Neuronal stem cell (in vitro differentiated cells): ENCODE measurements around the gene HMGN3.

Experiments used
- DNase-seq: peaks from one replicate; pipeline ENCODE4 v3.0.0-alpha.2; 2013; ENCODE audit warnings: low spot score
- H2AFZ ChIP-seq: one replicate; pipeline ENCODE4 v1.6.1; 2013; ENCODE audit warnings: mild to moderate bottlenecking, low read length, inconsistent platforms
- H2AK5ac ChIP-seq: 2 replicates; pipeline ENCODE4 v1.6.1; 2013; ENCODE audit warnings: low read depth, mild to moderate bottlenecking, inconsistent platforms, low read length, moderate library complexity, mixed read lengths
- H2BK120ac ChIP-seq: 2 replicates; pipeline ENCODE4 v1.6.1; 2013; ENCODE audit warnings: low read depth, mild to moderate bottlenecking, inconsistent platforms, low read length, moderate library complexity, mixed read lengths
- H2BK12ac ChIP-seq: one replicate; pipeline ENCODE4 v1.6.1; 2013; ENCODE audit warnings: low read length, inconsistent platforms
- H2BK15ac ChIP-seq: 2 replicates; pipeline ENCODE4 v1.6.1; 2013; ENCODE audit warnings: mild to moderate bottlenecking, low read length, inconsistent platforms, mixed read lengths
- H2BK5ac ChIP-seq: one replicate; pipeline ENCODE4 v1.6.1; 2013; ENCODE audit warnings: inconsistent platforms, mild to moderate bottlenecking, low read length, moderate library complexity
- H3K14ac ChIP-seq: one replicate; pipeline ENCODE4 v1.6.1; 2013; ENCODE audit warnings: low read length, inconsistent platforms
- H3K18ac ChIP-seq: 2 replicates; pipeline ENCODE4 v1.6.1; 2013; ENCODE audit warnings: low read length, inconsistent platforms
- H3K23ac ChIP-seq: 2 replicates; pipeline ENCODE4 v1.6.1; 2013; ENCODE audit warnings: low read depth, mild to moderate bottlenecking, mixed read lengths, low read length, inconsistent platforms; ENCODE audit not compliant: poor library complexity
- H3K27ac ChIP-seq: replicated peaks from 3 replicates; pipeline ENCODE4 v1.5.1; 2013; ENCODE audit warnings: low read length, inconsistent platforms
- H3K27me3 ChIP-seq, 3 experiments: 2 replicates each; pipeline ENCODE4 v1.6.1; 2013; ENCODE audit warnings: low read length in 3 of 3, mild to moderate bottlenecking in 2 of 3, inconsistent platforms in 1 of 3, low read depth in 1 of 3, mixed read lengths in 1 of 3, moderate library complexity in 1 of 3; ENCODE audit not compliant: control insufficient read depth in 3 of 3, insufficient read depth in 3 of 3
- H3K36me3 ChIP-seq, 2 donors: replicated peaks in 1 of 2; 2 replicates each; pipeline ENCODE4 v1.6.1; 2013; ENCODE audit warnings: low read length in 2 of 2; ENCODE audit not compliant: control insufficient read depth in 2 of 2, insufficient read depth in 2 of 2
- H3K4ac ChIP-seq: 2 replicates; pipeline ENCODE4 v1.6.1; 2013; ENCODE audit warnings: inconsistent platforms, mild to moderate bottlenecking, low read length, moderate library complexity
- H3K4me1 ChIP-seq, 2 donors: 1 replicate in 1 of 2; 2 replicates in 1 of 2; pipeline ENCODE4 v1.6.1; 2013; ENCODE audit warnings: low read length in 2 of 2, low read depth in 1 of 2; ENCODE audit not compliant: control insufficient read depth in 2 of 2, insufficient read depth in 1 of 2
- H3K4me2 ChIP-seq: one replicate; pipeline ENCODE4 v1.6.1; 2013; ENCODE audit warnings: mild to moderate bottlenecking, low read length, inconsistent platforms; ENCODE audit not compliant: insufficient read depth, poor library complexity, severe bottlenecking
- H3K4me3 ChIP-seq, 2 donors: 2 replicates each; pipeline ENCODE4 v1.5.1; 2013; ENCODE audit warnings: low read length in 2 of 2, mild to moderate bottlenecking in 2 of 2, inconsistent platforms in 1 of 2, moderate library complexity in 1 of 2
- H3K79me1 ChIP-seq: one replicate; pipeline ENCODE4 v1.6.1; 2013; ENCODE audit warnings: low read depth, mild to moderate bottlenecking, inconsistent platforms, low read length, moderate library complexity
- H3K9ac ChIP-seq: one replicate; pipeline ENCODE4 v1.6.1; 2013; ENCODE audit warnings: mild to moderate bottlenecking, low read depth, low read length, inconsistent platforms; ENCODE audit not compliant: poor library complexity
- H3K9me3 ChIP-seq, 2 donors: replicated peaks in 1 of 2; 2 replicates each; pipeline versions ENCODE3 to v1.6.1; 2013; ENCODE audit warnings: low read length in 2 of 2, mild to moderate bottlenecking in 2 of 2, inconsistent platforms in 1 of 2, low read depth in 1 of 2, mixed read lengths in 1 of 2, moderate library complexity in 1 of 2; ENCODE audit not compliant: control insufficient read depth in 2 of 2, insufficient read depth in 1 of 2
- H4K8ac ChIP-seq: one replicate; pipeline ENCODE4 v1.6.1; 2013; ENCODE audit warnings: low read depth, mild to moderate bottlenecking, inconsistent platforms, low read length, moderate library complexity
- H4K91ac ChIP-seq: one replicate; pipeline ENCODE4 v1.6.1; 2013; ENCODE audit warnings: low read length, low read depth, mild to moderate bottlenecking, inconsistent platforms; ENCODE audit not compliant: poor library complexity
- WGBS, 2 donors: extraction: QIAGEN DNeasy Blood & Tissue Kit; methylation state at CpG; one replicate each; pipeline ENCODE4 v1.1.7; 2013; ENCODE audit warnings: missing lambda C conversion rate in 2 of 2, mixed read lengths in 1 of 2; ENCODE audit not compliant: insufficient read length in 2 of 2, insufficient replicate concordance in 1 of 2; ENCODE audit errors: extremely low coverage in 2 of 2; 5-methylcytosine and 5-hydroxymethylcytosine counted together

HMGN3 gene

GRCh38 chr6:79267128-79267527 is 32.6 kb upstream of the HMGN3 start:
- no peaks in the 10 kb centered on the region for H3K9me3 ChIP-seq
- no peak overlapping the region for H3K18ac ChIP-seq
- H2BK5ac ChIP-seq, result no peak overlapping the region
- H3K4me1 ChIP-seq, result peaks cover 0 to 2% of the 10 kb centered on the region in 2 donors
- no peak overlapping the region for H2BK15ac ChIP-seq
- no peak for DNase-seq
- H3K27me3 ChIP-seq, result no peaks in the 10 kb centered on the region
- no peak overlapping the region for H3K23ac ChIP-seq
- no peak overlapping the region for H2BK120ac ChIP-seq
- H3K79me1 ChIP-seq, result no peaks in the 10 kb centered on the region
- H3K9ac ChIP-seq, result no peak overlapping the region
- no peak overlapping the region for H3K4ac ChIP-seq
- no peak overlapping the region for H2AFZ ChIP-seq
- no peak overlapping the region for H3K14ac ChIP-seq
- no peak overlapping the region for H2BK12ac ChIP-seq
- no peaks in the 10 kb centered on the region for H3K36me3 ChIP-seq
- no peak overlapping the region for H4K8ac ChIP-seq
- no peak overlapping the region for H2AK5ac ChIP-seq
- no peak overlapping the region for H4K91ac ChIP-seq
- H3K4me3 ChIP-seq, result no peak overlapping the region
- no peak overlapping the region for H3K4me2 ChIP-seq
- WGBS, 2 donors, result no CpG with 5 or more reads among the region's 1 CpG
- no peak overlapping the region for H3K27ac ChIP-seq

- H3K4me1 ChIP-seq, result peaks cover 0 to 9% of the 10 kb centered on the region in 2 donors
- H3K9me3 ChIP-seq, result no peaks in the 10 kb centered on the region
- no peak overlapping the region for H2BK15ac ChIP-seq
- no peak overlapping the region for H3K27ac ChIP-seq
- no peak overlapping the region for H3K23ac ChIP-seq
- no peaks in the 10 kb centered on the region for H3K36me3 ChIP-seq
- no peak overlapping the region for H3K9ac ChIP-seq
- H2AFZ ChIP-seq, result no peak overlapping the region
- H3K4ac ChIP-seq, result no peak overlapping the region
- no peak overlapping the region for H3K4me2 ChIP-seq
- no peak overlapping the region for H3K18ac ChIP-seq
- H3K27me3 ChIP-seq, result no peaks in the 10 kb centered on the region
- H2BK12ac ChIP-seq, result no peak overlapping the region
- H3K79me1 ChIP-seq, result no peaks in the 10 kb centered on the region
- no peak overlapping the region for H3K4me3 ChIP-seq
- no peak for DNase-seq
- H3K14ac ChIP-seq, result no peak overlapping the region
- H2BK5ac ChIP-seq, result no peak overlapping the region
- H2BK120ac ChIP-seq, result no peak overlapping the region
- no peak overlapping the region for H2AK5ac ChIP-seq
- H4K8ac ChIP-seq, result no peak overlapping the region
- no peak overlapping the region for H4K91ac ChIP-seq
Measured at GRCh38 chr6:79266051-79266450, 31.6 kb upstream of the HMGN3 start.

- no peak overlapping the region for H3K9ac ChIP-seq
- H2BK15ac ChIP-seq, result no peak overlapping the region
- no peak overlapping the region for H4K91ac ChIP-seq
- no peak overlapping the region for H2AK5ac ChIP-seq
- no peak overlapping the region for H3K4ac ChIP-seq
- H3K79me1 ChIP-seq, result no peaks in the 10 kb centered on the region
- no peak overlapping the region for H4K8ac ChIP-seq
- H3K18ac ChIP-seq, result no peak overlapping the region
- H3K23ac ChIP-seq, result no peak overlapping the region
- no peak overlapping the region for H2BK12ac ChIP-seq
- no peaks in the 10 kb centered on the region for H3K9me3 ChIP-seq
- no peak overlapping the region for H2BK5ac ChIP-seq
- H3K27ac ChIP-seq, result no peak overlapping the region
- no peaks in the 10 kb centered on the region for H3K36me3 ChIP-seq
- H3K14ac ChIP-seq, result no peak overlapping the region
- DNase-seq, result no peak
- H3K27me3 ChIP-seq, result no peaks in the 10 kb centered on the region
- H2AFZ ChIP-seq, result no peak overlapping the region
- no peak overlapping the region for H3K4me3 ChIP-seq
- no peak overlapping the region for H2BK120ac ChIP-seq
- peaks cover 0 to 7% of the 10 kb centered on the region in 2 donors for H3K4me1 ChIP-seq
- no peak overlapping the region for H3K4me2 ChIP-seq
Measured at GRCh38 chr6:79263359-79263758, 28.9 kb upstream of the HMGN3 start.

- Histone ChIP-seq H3K36me3 (no peaks in the 10 kb centered on the region), H3K9me3 (no peaks in the 10 kb centered on the region), H3K18ac (peak overlapping the region; percentile 5), H2AK5ac (no peak overlapping the region), H2BK5ac (no peak overlapping the region), H2BK120ac (no peak overlapping the region), H3K14ac (no peak overlapping the region), H3K9ac (no peak overlapping the region), H4K8ac (no peak overlapping the region), H3K4ac (peak overlapping the region; percentile 66), H3K79me1 (no peaks in the 10 kb centered on the region), H2AFZ (no peak overlapping the region), H3K4me2 (no peak overlapping the region), H3K23ac (no peak overlapping the region), H3K27me3 (no peaks in the 10 kb centered on the region), H2BK15ac (peak overlapping the region; percentile 85), H2BK12ac (no peak overlapping the region), H3K4me3 (no peak overlapping the region), H3K4me1 (peaks cover 0 to 7% of the 10 kb centered on the region in 2 donors), H4K91ac (no peak overlapping the region), H3K27ac (no peak overlapping the region)
- no CpG with 5 or more reads among the region's 5 CpGs for WGBS, 2 donors
- no peak for DNase-seq
Measured at GRCh38 chr6:79261666-79262065, 27.2 kb upstream of the HMGN3 start.
